ENCODE data around the gene MDP1.
A peak's percentile ranks its signal among the peaks of the same experiment; 100 is the strongest.

The MDP1 gene

DNA sequence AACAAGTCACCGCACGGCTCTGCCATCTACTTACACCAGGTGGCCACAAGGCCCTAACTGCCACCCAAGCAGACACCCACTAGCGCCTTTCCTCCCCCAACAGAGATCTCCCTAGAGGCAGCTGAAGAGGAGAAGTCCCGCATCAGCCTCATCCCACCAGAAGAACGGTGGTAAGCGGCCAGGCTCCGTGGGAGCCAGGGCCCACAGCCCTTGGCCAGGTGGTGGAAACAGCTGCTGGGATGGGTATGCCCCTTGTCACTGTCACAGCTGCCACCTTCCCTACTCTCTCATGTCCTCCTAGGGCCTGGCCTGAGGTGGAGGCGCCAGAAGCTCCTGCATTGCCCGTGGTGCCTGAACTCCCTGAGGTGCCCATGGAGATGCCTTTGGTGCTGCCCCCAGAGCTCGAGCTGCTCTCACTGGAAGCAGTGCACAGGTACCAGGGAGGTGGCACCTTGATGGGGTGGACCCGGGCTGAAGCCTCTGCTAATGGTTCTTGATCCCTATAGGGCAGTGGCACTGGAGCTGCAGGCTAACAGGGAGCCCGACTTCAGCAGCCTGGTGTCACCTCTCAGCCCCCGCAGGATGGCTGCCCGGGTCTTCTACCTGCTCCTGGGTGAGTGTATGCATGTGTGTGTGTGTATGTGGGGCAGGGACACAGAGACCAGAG lies 36.4 kb downstream of the MDP1 start:
- no peak for DNase-seq

DNA sequence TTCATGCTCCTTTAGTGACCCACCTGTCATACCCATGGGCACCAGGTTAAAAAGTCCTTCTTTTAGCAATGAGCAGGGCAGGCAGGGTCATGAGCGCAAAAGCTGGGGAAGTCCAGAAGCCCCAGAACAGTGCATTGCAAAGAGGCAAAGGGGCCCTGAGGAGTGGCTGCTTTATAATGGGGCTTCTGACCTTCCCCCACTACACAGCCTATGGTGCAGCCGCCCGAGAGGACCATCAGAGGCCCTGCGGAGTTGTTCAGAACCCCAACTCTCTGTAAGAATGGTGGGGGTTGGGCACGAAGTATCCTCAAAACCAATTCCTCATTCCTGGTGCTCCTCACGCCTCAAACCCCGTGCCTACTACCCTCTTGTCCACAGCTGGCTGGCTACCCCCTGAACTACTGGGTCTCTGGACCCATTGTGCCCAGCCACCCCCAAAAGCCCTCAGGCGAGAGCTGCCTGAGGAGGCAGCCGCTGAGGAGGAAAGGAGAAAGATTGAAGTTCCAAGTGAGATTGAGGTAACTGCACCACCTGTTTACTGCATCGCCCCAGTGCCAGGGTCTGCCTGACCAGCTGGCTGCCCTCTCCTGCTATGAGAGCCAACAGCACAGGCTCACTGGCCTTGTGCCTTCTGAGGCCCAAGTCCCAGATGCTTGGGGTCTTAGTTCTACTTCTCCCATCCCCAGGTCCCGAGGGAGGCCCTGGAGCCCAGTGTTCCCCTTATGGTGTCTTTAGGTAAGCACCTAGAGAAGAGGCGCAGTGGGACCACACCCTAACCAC lies 37.3 kb downstream of the MDP1 start:
- DNase-seq = no peak

DNA sequence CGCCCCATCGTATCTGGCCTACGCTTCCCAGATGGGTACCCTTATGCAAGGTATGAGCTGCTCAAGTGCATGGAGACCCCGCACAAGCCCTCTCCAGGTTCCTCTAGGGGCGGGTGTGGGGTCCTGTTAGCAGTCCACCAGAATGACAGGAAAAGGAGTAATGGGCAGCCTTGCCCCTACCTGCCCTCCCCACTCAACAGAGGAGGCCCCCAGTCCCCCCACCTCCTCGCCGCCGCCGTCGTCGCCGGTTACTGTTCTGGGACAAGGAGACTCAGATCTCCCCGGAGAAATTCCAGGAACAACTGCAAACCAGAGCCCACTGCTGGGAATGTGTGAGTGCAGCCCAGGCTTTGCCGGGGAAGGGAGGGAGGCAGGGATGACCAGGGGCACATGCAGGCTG lies 38.0 kb downstream of the MDP1 start:
- DNase-seq = no peak

DNA sequence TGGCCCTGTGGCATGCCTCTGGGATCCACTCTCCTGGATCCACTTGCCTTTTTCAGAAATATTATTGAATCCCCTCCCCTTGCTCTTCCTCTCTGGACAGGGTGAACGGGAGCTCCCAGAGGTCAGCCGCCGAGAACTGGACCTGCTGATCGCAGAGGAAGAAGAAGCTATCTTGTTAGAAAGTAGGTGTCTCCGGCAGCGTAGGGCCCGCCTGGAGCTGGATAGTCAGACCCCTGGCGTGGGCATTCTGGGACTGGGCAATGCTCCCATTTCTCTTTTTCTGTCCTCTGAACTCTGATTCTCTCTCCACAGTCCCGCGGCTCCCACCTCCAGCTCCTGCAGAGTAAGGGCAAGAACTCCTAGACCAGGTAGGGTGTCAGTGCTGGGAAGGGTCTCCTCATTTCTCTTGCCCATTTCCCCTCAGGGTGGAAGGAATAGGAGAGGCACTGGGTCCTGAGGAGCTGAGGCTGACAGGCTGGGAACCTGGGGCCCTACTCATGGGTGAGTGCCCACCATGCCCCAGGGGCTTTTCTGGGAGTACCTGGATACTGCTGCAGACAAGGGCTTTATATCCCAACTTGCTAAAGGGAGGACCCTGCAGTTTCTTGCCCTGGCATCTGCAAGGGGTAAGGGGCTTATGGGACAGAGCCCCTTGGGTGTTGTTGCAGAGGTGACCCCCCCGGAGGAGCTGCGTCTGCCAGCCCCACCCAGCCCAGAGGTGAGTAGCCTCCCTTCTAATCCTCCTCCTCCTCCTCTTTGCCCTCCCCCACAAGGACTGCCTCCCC lies 38.6 kb downstream of the MDP1 start:
- DNase-seq = no peak

DNA sequence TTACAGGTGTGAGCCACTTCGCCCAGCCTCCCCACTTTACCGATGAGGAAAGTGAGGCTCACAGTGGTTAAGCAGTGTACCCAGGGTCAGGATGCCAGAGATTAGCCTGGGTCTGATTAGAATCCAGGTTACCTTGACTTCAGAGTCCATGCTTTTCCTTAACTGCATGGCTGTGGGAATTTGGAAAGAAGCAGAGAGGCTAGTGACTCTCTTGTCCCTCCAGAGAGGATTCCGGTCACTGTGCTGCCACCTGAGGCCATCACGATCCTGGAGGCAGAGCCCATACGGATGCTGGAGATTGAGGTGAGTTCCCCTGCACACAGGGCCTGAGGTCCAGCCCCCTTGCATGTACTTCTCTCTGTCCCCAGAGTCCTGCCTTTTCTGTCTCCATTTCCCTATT lies 39.3 kb downstream of the MDP1 start:
- no peak for DNase-seq

DNA sequence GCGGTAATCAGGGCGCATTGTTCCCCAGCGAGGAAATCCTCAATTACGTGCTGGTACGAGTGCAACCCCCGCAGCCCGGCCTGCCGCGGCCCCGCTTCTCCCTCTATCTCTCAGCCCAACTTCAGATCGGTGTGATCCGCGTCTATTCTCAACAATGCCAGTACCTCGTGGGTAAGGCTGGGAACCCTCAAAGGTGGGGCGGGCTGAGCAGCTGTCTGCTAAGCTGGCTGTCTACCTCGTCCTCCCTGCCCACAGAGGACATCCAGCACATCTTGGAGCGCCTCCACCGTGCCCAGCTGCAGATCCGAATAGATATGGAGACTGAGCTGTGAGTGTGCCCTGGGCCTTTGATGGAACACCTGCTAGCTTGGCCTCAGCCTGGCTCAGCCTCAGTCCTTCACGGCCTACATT lies 43.0 kb downstream of the MDP1 start:
- DNase-seq = no peak

DNA sequence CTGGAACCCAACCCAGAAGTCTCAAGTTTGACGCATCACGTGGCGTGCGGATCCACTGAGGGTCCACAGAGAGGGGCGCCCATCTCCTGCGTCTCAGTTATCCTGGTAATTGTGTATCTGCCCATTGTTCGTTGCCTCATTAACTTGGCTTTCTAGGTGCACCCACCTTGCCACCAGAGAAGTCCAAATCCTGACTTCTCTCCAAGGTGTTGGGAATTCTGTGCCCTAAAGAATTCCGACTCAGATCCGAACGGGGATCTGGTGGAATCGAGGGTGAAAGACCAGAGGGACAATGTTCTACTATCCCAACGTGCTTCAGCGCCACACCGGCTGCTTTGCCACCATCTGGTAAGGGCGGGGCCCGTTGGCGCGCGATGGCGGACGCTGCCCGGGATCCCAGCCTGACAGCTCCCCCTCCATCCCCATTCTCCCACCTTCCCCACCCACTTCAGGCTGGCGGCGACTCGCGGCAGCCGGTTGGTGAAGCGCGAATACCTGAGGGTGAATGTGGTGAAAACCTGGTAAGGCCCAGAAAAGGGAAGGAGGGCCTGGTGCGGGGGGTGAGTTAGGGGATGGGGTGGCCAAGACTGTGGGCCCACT lies 43.5 kb downstream of the MDP1 start:
- DNase-seq = no peak

DNA sequence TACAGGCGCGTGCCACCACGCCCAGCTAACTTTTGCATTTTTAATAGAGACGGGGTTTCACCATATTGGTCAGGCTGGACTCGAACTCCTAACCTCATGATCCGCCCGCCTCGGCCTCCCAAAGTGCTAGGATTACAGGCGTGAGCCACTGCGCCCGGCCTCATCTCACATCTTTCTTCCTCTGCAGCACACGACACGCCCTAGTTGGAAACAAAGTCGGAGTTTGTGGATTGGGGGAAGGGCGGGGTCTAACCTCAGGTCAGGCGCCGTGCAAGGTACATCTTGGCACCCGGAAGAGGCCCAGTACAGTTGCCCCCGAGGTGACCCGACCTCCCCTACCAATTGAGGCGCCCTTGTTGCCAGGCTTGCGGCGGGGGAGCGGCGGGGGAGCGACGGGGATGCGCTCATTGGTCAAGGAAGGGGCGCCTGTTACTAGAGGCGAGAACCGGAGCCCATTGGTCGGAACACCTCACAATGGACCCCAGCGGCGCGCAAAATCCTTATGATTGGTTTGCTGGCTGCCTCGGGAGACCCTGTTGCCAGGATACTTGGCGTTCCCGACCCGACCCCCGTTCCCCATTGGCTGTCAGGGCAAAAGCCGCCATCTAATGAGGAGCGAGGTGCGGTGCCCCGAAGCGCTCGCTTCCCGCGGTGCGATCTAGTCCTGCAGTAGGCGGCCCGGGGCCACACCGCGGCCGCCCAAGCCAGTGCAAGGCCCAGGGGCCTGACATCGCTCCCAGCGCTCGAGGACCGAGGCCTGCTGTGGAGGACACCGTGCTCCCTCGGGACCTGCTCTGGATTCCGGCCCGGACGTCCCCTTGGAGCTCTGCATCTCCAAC lies 44.2 kb downstream of the MDP1 start, which contains the start of gene REC8:
Gene REC8 (plus strand): TSS at position 659 of the 839 bp plus-strand sequence. CDS start 473 bp downstream, outside the sequence.
- DNase-seq = peak; percentile 61

DNA sequence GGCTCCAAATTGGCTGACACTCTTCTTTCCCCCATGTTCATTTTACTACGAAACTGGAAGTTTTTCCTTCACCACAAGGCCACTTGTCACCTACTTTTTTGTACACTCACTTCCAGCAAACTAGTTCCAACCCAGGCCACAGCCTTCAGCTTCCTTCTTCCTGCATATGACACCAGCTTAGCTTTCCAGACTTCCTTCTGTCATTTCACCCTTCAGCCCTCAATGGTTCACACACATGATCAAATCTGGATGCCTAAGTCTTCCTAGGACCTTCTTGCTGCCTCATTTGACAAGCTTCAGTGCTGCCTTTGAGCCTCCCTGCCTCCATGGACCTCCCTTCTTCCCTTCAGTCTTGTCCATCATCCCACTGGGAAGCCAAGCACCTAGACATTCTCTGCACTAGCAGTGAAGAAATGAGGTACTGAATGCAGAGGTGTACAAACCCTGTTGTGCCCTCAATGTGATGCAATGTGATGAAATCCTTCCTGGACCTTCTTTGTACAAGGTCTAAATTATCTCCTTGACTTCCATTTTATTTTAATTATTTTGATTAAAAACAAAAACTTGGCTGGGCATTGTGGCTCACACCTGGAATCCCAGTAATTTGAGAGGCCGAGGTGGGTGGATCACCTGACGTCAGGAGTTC lies 48.3 kb downstream of the MDP1 start:
- no peak for DNase-seq

DNA sequence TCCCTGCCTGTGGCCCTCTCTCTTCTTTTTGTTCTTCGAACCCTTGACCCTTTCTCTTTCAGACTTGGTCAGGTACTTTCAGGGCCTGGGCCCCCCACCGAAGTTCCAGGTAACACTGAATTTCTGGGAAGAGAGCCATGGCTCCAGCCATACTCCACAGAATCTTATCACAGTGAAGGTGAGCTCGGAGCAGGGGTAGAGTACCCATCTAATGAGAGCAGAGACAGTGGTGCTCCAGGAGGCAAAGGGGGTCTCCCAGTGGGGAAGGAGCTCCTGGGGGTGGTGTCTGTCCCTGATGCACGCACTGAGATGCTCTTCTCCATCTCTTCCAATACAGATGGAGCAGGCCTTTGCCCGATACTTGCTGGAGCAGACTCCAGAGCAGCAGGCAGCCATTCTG lies 50.1 kb downstream of the MDP1 start:
- no peak for DNase-seq

DNA sequence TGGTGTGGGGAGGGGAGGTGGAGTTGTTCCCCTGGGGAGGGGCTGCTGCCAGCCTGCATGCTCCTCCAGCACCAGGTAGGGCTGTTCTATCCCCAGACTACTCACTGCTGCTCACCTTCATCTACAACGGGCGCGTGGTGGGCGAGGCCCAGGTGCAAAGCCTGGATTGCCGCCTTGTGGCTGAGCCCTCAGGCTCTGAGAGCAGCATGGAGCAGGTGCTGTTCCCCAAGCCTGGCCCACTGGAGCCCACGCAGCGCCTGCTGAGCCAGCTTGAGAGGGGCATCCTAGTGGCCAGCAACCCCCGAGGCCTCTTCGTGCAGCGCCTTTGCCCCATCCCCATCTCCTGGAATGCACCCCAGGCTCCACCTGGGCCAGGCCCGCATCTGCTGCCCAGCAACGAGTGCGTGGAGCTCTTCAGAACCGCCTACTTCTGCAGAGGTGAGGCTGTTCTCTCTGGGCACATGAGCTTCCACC lies 51.3 kb downstream of the MDP1 start:
- no peak for DNase-seq
